Activated CD4-positive, alpha-beta memory T cell treated with anti-CD3 and anti-CD28 coated beads for 36 hours (primary cell): ENCODE data around the gene MAB21L2. TPM values are rescaled to one million over a fixed set of nuclear protein-coding genes. Genes with fewer than 3 reads are reported as not detected.

Source experiments
- CTCF ChIA-PET: fragments of 350-600 bp; sonication (Branson Sonifier 250); formaldehyde crosslinking; loops from one replicate; lab custom pipeline; 2021; ENCODE audit warnings: antibody characterized with exemption, inconsistent platforms; lab: Charles Lee
- POLR2A ChIA-PET: fragments of 350-600 bp; sonication (Branson Sonifier 250); formaldehyde crosslinking; loops from one replicate; lab custom pipeline; 2021; ENCODE audit warnings: antibody characterized with exemption; lab: Charles Lee
- DNase-seq: peaks from one replicate; pipeline ENCODE4 v3.0.0-alpha.2; 2020
- H3K27ac Mint-ChIP-seq: one replicate; pipeline ENCODE4 v1.8.0; 2021; ENCODE audit warnings: mixed read lengths
- H3K27me3 Mint-ChIP-seq: one replicate; pipeline ENCODE4 v1.8.0; 2021; ENCODE audit warnings: mixed read lengths
- H3K36me3 Mint-ChIP-seq: one replicate; pipeline ENCODE4 v1.8.0; 2021; ENCODE audit warnings: mixed read lengths
- H3K4me1 Mint-ChIP-seq: one replicate; pipeline ENCODE4 v1.8.0; 2021; ENCODE audit warnings: low read depth, mixed read lengths
- H3K4me3 Mint-ChIP-seq: one replicate; pipeline ENCODE4 v1.8.0; 2021; ENCODE audit warnings: mild to moderate bottlenecking, mixed read lengths
- H3K9me3 Mint-ChIP-seq: one replicate; pipeline ENCODE4 v1.8.0; 2021; ENCODE audit warnings: mixed read lengths
- intact Hi-C: fragments of 100-400 bp; cut with micrococcal nuclease; formaldehyde crosslinking; loops from one replicate; pipeline ENCODE4 v1.15.1; 2023
- total RNA-seq, 2 experiments: library from RNA; stranded (reverse); gene quantifications; one replicate each; pipeline ENCODE4 v1.2.3, GENCODE V29; 2021

The MAB21L2 gene
- total RNA-seq, 2 experiments from 2014 or later, result not detected

DNA sequence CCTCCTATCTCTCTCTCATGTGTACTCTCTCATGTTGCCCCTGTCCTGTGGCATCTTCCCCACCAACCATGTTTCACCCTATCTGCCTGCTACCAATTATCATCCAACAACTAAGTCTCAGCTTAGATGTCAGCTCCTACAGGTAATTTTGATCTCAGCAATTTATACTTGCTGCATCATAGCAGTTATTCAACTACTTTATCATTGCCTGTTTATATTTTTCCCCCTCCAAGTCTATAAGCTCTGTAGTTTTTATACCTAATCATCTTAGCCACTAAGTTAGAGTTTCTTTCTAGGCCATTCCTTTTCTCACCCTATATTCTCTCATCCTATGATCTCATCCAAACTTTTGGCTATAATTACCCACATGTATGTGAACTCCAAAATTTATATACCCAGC, 50.7 kb downstream of the MAB21L2 start:
- POLR2A ChIA-PET, result no interaction called here
- H3K27me3 Mint-ChIP-seq, result no peaks in the 10 kb centered on the region

More for the DNA sequence above, 50.7 kb downstream of the MAB21L2 start:
- Mint-ChIP-seq H3K9me3 (peaks cover 19% of the 10 kb centered on the region), H3K27ac (no peak overlapping the region), H3K4me1 (no peaks in the 10 kb centered on the region), H3K36me3 (peaks cover 33% of the 10 kb centered on the region), H3K4me3 (no peak overlapping the region)
- intact Hi-C loops, result no loop called here
- CTCF ChIA-PET, result no interaction called here
- no peak for DNase-seq
